Neural progenitor cell (in vitro differentiated cells): Measurements from ENCODE around the gene GRID1.

Source experiments
- EZH2phosphoT487 ChIP-seq: fragments of 200-600 bp; sonication (generic); IDR thresholded peaks from 2 replicates; pipeline ENCODE4 v1.6.1; 2017; ENCODE audit warnings: antibody characterized with exemption
- TF ChIP-seq, protein P1 (sequence below): fragments of 200-600 bp; sonication (generic); IDR thresholded peaks from 2 replicates; pipeline ENCODE4 v1.5.1; 2017; ENCODE audit warnings: antibody characterized with exemption, mild to moderate bottlenecking

DNA sequence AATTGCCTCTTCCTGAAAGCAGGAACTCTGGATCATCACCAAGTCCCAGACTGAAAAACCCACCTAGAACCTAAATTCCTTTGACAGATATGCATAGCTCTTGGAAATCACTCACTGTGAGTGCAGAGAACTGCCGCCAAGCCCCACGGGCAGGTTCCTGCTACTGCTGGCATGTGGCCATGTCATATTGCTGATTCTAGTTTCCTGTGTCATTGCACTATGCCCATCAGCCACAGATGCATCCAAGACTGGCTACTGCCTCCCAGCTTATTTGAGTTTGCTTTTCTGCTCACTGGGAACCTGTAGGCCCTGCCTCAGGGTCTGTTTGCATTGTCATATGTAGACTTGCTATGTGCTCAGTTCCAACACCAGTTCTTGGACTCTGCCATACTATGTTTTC is 786.0 kb downstream of the GRID1 start:
- no peak for TF ChIP-seq EZH2phosphoT487
- TF ChIP-seq, protein P1, sequence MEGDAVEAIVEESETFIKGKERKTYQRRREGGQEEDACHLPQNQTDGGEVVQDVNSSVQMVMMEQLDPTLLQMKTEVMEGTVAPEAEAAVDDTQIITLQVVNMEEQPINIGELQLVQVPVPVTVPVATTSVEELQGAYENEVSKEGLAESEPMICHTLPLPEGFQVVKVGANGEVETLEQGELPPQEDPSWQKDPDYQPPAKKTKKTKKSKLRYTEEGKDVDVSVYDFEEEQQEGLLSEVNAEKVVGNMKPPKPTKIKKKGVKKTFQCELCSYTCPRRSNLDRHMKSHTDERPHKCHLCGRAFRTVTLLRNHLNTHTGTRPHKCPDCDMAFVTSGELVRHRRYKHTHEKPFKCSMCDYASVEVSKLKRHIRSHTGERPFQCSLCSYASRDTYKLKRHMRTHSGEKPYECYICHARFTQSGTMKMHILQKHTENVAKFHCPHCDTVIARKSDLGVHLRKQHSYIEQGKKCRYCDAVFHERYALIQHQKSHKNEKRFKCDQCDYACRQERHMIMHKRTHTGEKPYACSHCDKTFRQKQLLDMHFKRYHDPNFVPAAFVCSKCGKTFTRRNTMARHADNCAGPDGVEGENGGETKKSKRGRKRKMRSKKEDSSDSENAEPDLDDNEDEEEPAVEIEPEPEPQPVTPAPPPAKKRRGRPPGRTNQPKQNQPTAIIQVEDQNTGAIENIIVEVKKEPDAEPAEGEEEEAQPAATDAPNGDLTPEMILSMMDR = no peak
